HuH-7.5 (cell line): Measurements from ENCODE around the gene RASSF5.
A peak's percentile ranks its signal among the peaks of the same experiment; 100 is the strongest.

ENCODE experiments used
- DNase-seq: peaks from one replicate; pipeline ENCODE4 v3.0.0; 2011; ENCODE audit warnings: low spot score

The RASSF5 gene, protein sequence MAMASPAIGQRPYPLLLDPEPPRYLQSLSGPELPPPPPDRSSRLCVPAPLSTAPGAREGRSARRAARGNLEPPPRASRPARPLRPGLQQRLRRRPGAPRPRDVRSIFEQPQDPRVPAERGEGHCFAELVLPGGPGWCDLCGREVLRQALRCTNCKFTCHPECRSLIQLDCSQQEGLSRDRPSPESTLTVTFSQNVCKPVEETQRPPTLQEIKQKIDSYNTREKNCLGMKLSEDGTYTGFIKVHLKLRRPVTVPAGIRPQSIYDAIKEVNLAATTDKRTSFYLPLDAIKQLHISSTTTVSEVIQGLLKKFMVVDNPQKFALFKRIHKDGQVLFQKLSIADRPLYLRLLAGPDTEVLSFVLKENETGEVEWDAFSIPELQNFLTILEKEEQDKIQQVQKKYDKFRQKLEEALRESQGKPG

DNA sequence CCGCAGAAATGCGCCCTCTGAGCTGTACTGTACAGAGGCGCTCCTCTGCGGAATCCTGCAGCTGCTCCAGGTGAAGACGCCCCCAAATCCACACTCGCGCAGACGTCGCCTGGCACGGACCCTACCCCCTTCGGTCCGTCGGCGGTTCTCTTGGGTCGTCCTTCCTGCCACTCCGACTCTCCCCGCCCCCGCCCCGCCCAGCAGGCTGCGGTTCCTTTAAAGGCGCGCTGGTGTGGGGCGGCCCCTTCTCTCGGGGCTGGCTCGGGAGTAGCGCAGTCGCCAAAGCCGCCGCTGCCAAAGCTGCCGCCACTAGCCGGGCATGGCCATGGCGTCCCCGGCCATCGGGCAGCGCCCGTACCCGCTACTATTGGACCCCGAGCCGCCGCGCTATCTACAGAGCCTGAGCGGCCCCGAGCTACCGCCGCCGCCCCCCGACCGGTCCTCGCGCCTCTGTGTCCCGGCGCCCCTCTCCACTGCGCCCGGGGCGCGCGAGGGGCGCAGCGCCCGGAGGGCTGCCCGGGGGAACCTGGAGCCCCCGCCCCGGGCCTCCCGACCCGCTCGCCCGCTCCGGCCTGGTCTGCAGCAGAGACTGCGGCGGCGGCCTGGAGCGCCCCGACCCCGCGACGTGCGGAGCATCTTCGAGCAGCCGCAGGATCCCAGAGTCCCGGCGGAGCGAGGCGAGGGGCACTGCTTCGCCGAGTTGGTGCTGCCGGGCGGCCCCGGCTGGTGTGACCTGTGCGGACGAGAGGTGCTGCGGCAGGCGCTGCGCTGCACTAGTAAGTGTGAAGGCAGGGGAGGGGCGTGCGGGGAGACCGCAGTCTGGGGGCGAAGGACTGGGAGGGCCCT lies at the start of gene RASSF5:
RASSF5 (plus strand) TSS at position 248 of the 846 bp plus-strand sequence; CDS start at position 320, 72 bp downstream.
- DNase-seq: peak; percentile 69

- DNase-seq: no peak
These were observed 47.6 kb upstream of the RASSF5 start for GRCh38 chr1:206459703-206460102.

- no peak for DNase-seq
These were observed 46.4 kb upstream of the RASSF5 start for GRCh38 chr1:206460836-206461426.

DNA sequence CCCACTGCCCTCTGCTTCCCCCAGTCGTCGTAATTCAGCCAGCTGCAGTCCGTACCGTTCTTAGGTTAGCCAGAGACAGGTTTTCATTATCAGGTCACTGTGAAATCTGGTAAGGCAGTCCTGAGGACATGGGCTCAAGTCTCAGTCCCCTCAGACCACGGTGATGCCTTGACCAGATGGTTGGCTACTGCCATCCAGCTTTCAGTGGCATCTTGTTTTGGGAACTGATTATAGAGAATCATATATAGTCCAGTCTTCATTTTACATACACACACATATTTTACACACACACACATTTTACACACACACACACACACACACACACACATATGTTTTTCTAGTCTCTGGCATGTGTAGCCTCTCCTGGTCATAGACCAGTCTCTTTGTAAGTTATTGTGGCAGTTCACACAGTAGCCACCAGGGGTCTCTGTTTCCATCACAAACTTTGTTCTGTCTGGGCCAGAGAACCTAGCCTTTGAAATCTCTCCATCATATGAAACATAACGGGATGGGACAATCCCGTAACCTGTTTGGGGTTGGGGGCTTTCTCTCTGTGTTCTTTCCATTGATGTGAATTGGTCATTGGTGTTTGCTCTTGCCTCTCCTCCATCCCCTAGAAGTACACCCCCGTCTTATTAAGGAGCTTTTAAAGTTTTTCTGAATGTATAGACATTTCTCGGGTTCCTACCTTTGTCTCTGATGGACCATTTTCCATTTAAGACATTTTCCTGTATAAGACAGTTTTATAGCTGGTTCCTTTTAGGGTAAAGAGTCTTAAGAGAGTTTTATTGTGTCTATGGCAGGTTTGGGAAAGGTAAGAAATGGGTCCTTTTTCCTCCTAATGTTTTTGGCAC lies 45.5 kb upstream of the RASSF5 start:
- peak; percentile 71 for DNase-seq

DNA sequence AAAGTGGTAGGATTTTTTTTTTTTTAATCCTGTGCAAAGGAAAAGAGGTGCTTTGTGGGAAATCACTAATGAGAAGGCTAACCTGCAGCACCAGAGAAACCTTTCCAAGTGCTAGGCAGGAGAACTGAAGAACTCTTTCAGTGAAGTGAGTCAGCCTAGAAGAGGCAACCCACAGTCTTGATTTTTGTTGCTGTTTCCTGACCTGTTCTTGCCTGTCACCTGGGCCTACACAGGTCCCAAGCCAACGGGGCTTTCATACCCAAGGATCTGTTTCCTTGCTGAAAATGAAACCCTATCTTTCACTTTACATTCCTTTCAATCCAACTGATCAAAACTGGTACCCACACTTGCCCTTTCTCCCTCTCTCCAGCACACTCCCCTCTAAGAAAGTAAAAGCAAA lies 44.2 kb upstream of the RASSF5 start:
- no peak for DNase-seq

DNA sequence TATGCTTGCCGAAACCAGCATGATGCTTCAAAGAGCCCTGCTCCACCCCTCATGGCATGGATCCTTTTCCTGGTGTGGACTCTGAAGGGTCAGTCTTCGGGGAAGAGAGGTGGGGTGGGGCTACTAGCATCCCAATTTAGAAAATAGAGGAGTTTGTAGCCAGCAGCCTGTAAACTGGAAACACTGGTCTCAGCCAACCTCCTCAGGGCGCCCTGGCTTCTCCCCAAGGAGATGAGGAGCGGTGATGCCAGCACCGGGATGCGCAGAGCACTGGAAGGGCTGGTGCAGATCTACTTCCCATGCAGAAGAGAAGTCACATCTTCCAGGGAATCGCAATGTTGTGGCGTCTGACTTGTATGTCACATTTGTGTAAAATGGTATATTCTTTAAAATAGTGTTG lies 43.4 kb upstream of the RASSF5 start:
- no peak for DNase-seq

DNA sequence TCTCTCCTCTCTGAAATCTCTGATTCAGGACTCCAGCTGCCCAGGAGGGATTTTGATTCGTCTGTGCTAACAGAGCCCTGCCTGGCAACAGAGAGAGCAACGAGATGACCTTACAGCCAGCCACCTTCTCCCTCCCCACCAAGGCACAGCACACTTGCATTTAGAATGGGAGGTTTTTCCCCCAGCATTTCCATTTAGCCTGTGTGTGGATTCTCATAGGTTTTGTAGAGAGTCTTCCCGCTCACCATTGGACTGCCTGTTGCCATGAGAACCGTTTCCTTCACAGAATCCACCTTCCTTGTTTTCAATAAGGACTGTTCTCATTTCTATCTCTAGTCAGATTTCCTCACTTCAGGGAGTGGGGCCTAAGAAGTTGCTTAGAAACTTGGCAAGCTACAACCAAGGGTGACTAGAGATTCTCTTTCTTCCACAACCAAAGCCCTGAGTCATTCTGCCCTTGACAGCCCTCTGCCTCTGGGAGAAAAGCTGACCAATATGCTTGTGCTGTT lies 42.8 kb upstream of the RASSF5 start:
- no peak for DNase-seq

GRCh38 chr1:206465951-206466350 lies 41.4 kb upstream of the RASSF5 start:
- no peak for DNase-seq

DNA sequence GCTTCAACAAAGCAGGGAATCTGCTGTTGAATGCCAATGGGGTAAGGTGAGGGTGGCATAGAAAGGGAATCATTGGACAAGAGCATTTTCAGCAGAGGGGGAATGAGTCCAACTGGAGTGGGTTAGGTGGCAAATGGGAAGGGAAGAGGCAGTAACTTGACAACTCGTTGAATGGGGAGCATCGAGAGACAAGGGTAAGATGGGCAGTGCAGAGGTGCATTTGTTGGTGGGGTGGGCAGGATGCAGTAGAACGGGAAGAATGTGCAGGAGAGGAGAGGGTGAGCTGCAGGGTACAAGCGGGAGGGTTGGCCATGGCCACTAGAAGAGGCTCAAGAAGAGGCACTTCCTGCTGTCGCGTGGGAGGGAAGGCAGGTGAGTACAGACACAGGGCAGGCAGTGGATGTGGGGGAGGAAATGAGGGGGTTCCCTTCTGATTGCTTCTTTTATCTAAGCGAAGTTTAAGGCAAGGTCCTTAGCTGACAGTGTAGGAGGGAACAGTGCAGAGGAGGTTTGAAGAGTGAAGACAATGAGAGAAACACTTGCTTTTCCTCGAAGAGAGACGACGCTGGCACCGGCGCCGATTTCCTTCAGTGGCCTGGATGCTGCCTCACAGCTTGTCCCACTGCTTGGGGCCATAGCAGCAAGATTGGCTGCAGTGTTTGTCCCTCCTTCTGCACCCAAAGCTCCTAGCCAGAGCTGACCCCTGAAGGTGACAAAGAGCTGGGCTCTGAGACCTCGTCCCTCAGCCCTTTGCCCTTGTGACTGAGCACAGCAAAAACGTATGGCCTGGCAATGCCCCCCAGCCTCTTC lies 40.3 kb upstream of the RASSF5 start:
- DNase-seq: no peak

DNA sequence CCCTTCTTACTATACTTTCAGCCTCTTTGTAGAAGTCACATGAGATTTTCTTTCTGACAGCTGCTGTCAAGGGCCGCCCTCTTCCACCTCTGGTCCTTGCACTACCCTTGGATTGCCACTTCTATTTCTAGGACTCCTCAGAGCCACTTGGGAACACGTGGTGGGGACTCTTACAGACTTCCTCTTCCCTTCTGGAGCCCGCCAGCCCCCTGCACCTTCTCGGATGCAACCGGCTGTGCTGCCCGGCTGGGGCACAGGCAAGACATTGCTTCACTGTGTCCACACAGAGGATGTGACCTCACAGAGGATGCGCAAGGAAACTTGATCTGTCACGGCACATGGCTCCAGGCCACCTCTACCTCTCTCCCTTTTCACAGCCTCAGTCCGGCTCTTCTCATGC lies 39.4 kb upstream of the RASSF5 start:
- no peak for DNase-seq

DNA sequence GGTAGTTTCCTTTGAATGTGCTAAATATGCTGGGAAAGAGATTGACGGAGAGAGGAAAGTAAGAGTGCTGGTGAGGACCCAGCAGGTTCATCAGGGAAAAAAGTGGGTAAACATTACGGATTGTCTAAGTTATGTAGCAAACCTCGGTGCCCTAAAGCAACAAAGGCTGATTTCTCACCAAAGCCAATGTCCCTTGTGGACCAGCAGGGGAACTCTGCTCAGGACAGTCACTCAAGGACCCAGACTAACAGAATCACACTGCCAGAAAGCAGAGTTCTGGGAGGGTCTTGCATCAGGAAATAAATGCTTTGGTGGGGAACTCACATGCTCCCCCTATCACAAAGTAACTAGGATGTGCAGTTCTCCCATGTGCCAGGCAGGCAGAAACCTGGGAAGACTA lies 38.8 kb upstream of the RASSF5 start:
- DNase-seq: no peak

GRCh38 chr1:206469411-206469932 lies 37.9 kb upstream of the RASSF5 start:
- no peak for DNase-seq

DNA sequence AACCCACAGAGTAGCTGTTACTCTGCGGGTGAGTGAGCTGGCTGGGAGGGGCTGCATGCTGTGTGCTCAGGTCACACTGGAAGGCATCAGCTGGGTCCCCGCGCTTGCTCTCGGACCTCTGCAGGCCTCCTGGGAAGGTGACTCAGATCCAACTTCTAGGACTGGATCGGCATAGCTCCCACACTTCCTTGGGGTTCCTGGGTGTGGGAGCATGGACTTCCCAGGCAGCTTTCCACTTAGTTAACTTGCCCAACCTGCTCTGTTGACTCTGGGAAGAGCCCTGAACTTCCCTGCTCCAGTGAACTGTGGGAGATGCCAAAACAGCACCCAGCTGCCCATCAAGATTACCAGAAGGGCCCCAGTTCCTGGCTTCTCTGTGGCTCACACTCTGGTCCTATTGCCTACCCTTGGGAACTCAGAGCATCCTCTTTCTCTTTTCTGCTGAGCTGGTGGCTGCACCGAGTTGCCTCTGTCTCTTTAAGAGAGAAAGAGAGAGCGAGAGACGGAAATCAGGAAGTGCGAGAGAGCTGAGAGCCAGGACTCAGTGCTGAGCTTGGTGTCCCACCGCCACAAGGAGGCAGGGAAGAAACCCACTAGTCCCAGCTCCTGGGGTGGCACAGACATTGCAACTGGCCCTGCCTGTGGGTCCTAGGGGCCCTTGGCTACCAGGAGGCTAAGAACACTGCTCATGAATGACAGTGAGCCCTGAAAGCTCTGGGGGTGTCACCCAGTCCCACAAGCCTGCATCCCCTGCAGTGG lies 37.2 kb upstream of the RASSF5 start, which contains the start of gene IKBKE:
IKBKE (plus strand) TSS at position 544 of the 759 bp plus-strand sequence. CDS start 2,752 bp downstream, outside the sequence.
- peak; percentile 82 for DNase-seq

GRCh38 chr1:206470692-206471414 lies 36.5 kb upstream of the RASSF5 start:
- DNase-seq: peak; percentile 36

- DNase-seq: no peak
These were observed 35.9 kb upstream of the RASSF5 start for GRCh38 chr1:206471415-206471801.

DNA sequence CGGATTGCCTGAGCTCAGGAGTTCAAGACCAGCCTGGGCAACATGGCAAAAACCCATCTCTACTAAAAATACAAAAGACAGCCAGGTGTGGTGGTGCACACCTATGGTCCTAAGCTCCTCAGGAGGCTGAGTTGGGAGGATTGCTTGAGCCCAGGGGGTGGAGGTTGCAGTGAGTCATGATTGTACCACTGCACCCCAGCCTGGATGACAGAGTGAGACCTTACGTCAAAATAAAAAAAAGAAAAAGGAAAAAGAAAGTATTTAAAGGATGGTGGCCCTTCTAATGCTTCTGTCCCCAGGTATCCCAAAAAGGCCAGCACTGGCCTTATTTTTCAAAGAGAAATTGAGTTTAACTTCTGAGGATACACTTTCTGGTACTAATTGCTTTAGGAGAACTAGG lies 35.3 kb upstream of the RASSF5 start:
- DNase-seq: no peak

DNA sequence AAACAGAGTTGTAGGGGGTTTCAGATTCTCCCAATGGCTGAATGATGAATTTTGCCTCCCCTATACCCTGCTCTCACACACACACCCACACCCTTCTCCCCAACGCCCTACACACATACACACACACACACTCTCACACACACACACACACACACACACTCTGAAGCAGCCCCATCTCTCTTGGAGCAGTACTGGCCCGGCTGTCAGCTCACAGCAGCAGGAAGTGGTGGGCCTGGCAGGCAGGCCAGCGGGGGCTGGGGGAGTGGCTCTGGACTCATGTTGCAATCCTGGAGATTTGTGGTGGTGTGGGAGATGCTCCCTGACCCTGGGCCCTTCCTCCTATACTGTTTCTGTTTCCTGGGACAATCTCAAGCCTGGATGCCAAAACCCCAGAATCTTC lies 34.9 kb upstream of the RASSF5 start:
- no peak for DNase-seq

- DNase-seq: no peak
These were observed 34.4 kb upstream of the RASSF5 start for GRCh38 chr1:206472886-206473285.

DNA sequence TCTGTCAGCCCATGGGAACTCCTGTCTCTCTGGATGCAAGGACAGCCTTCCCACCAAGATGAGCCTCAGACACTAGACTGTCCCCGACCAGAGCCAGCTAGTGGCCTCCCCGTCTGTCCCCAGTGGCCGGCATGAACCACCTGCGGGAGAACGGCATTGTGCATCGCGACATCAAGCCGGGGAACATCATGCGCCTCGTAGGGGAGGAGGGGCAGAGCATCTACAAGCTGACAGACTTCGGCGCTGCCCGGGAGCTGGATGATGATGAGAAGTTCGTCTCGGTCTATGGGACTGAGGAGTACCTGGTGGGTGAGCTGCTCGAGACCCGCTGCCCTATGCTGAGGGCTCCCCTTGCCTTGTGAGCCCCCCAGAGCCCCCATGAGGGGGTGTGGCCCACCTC lies 31.3 kb upstream of the RASSF5 start:
- no peak for DNase-seq
